Measurements from ENCODE around the gene OR13D1. TPM values are rescaled to one million over a fixed set of nuclear protein-coding genes. Genes with fewer than 3 reads are reported as not detected.

Gene OR13D1
- total RNA-seq, 2 donors from 2014 or later = not detected

- H3K4me1 ChIP-seq = no peaks in the 10 kb centered on the region
- H3K27ac ChIP-seq = no peak overlapping the region
- no peaks in the 10 kb centered on the region for H3K27me3 ChIP-seq
- no peaks in the 10 kb centered on the region for H3K36me3 ChIP-seq
- intact Hi-C loops (cut with DNase I) = no loop called here
- DNase-seq = no peak
- no peak overlapping the region for H3K9ac ChIP-seq (ENCODE audit: low read depth in 2 of 2, low read length in 2 of 2)
- no peak overlapping the region for H3K4me3 ChIP-seq
- TF ChIP-seq, protein P1, sequence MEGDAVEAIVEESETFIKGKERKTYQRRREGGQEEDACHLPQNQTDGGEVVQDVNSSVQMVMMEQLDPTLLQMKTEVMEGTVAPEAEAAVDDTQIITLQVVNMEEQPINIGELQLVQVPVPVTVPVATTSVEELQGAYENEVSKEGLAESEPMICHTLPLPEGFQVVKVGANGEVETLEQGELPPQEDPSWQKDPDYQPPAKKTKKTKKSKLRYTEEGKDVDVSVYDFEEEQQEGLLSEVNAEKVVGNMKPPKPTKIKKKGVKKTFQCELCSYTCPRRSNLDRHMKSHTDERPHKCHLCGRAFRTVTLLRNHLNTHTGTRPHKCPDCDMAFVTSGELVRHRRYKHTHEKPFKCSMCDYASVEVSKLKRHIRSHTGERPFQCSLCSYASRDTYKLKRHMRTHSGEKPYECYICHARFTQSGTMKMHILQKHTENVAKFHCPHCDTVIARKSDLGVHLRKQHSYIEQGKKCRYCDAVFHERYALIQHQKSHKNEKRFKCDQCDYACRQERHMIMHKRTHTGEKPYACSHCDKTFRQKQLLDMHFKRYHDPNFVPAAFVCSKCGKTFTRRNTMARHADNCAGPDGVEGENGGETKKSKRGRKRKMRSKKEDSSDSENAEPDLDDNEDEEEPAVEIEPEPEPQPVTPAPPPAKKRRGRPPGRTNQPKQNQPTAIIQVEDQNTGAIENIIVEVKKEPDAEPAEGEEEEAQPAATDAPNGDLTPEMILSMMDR (IDR thresholded peaks at IDR 0.05) = peak; percentile 59
- no peaks in the 10 kb centered on the region for H3K9me3 ChIP-seq
Measured at GRCh38 chr9:104743376-104743985, 49.2 kb downstream of the OR13D1 start.

Other genes starting within 250 kb of the OR13D1 start
- gene OR13F1, start 190.3 kb upstream of the OR13D1 start, total RNA-seq = not detected
- not detected for gene OR13C4, start 167.3 kb upstream of the OR13D1 start, total RNA-seq
- not detected for gene OR13C3, start 157.7 kb upstream of the OR13D1 start, total RNA-seq
- not detected for gene OR13C8, start 125.3 kb upstream of the OR13D1 start, total RNA-seq
- not detected for gene OR13C5, start 95.1 kb upstream of the OR13D1 start, total RNA-seq
- gene OR13C2, start 88.9 kb upstream of the OR13D1 start, total RNA-seq = not detected
- gene OR13C9, start 76.3 kb upstream of the OR13D1 start, total RNA-seq = not detected
- gene NIPSNAP3A, start 53.2 kb downstream of the OR13D1 start, total RNA-seq = 10 to 100 TPM; 25.4 to 49.6 TPM
- 1 to 10 TPM in 1 of 2 donors, under 1 TPM in 1; 0.69 to 1.0 TPM for gene NIPSNAP3B, start 69.6 kb downstream of the OR13D1 start, total RNA-seq
- 10 to 100 TPM; 11.2 to 17.8 TPM for gene ABCA1, start 233.6 kb downstream of the OR13D1 start, total RNA-seq

All from colonic mucosa (tissue), 4 donors.